Karpas-422 (cell line): ENCODE results near the gene OPN3. TPM values are rescaled to one million over a fixed set of nuclear protein-coding genes. Genes with fewer than 3 reads are reported as not detected.
A peak's percentile ranks its signal among the peaks of the same experiment; 100 is the strongest.

Experiments used
- DNase-seq: peaks from one replicate; pipeline ENCODE4 v3.0.0-alpha.2; 2015
- H2AFZ ChIP-seq: fragments of 200-600 bp; sonication (generic); 2 replicates; pipeline ENCODE4 v1.6.1; 2014; ENCODE audit warnings: antibody characterized with exemption, low read length, mixed read lengths
- H3K27ac ChIP-seq: fragments of 200-600 bp; sonication (generic); 2 replicates; pipeline ENCODE4 v1.5.1; 2014; ENCODE audit warnings: mild to moderate bottlenecking, low read length, moderate library complexity
- H3K27me3 ChIP-seq: fragments of 200-600 bp; sonication (generic); 2 replicates; pipeline ENCODE4 v1.6.1; 2014; ENCODE audit warnings: low read length, mixed read lengths
- H3K36me3 ChIP-seq: fragments of 200-600 bp; sonication (generic); 2 replicates; pipeline ENCODE4 v1.6.1; 2014; ENCODE audit warnings: low read length, mixed read lengths; ENCODE audit not compliant: insufficient read depth
- H3K4me1 ChIP-seq: fragments of 200-600 bp; sonication (generic); 2 replicates; pipeline ENCODE4 v1.6.1; 2014; ENCODE audit warnings: mild to moderate bottlenecking, low read length, mixed read lengths
- H3K4me2 ChIP-seq: fragments of 200-600 bp; sonication (generic); 2 replicates; pipeline ENCODE4 v1.6.1; 2014; ENCODE audit warnings: low read length, low read depth, mild to moderate bottlenecking; ENCODE audit not compliant: poor library complexity, severe bottlenecking
- H3K4me3 ChIP-seq: fragments of 200-600 bp; sonication (generic); 2 replicates; pipeline ENCODE4 v1.5.1; 2014; ENCODE audit warnings: mild to moderate bottlenecking, antibody characterized with exemption, low read length, mixed read lengths
- H3K79me2 ChIP-seq: fragments of 200-600 bp; sonication (generic); 2 replicates; pipeline ENCODE4 v1.6.1; 2014; ENCODE audit warnings: mild to moderate bottlenecking, low read length, mixed read lengths
- H3K9ac ChIP-seq: fragments of 200-600 bp; sonication (generic); 2 replicates; pipeline ENCODE4 v1.6.0; 2014; ENCODE audit warnings: low read length
- H3K9me2 ChIP-seq: fragments of 200-600 bp; sonication (generic), shearing (Covaris generic); replicated peaks from 2 replicates; pipeline ENCODE4 v1.6.0; 2014; ENCODE audit warnings: mild to moderate bottlenecking, low read length, moderate library complexity; ENCODE audit not compliant: insufficient read depth
- H3K9me3 ChIP-seq: fragments of 300-700, 200-600 bp; sonication (generic); 2 replicates; pipeline ENCODE4 v1.6.1; 2014; ENCODE audit warnings: low read length, mixed read lengths
- H4K20me1 ChIP-seq: fragments of 200-600 bp; sonication (generic); 2 replicates; pipeline ENCODE4 v1.6.1; 2014; ENCODE audit warnings: mild to moderate bottlenecking, antibody characterized with exemption, low read length, low read depth; ENCODE audit not compliant: insufficient read depth
- total RNA-seq: library from RNA; depleted of rRNA; stranded (reverse); fragments of >200 nt; shearing (Covaris generic); gene quantifications from 2 replicates; pipeline ENCODE4 v1.2.3, GENCODE V29; 2014; ENCODE audit warnings: low replicate concordance; rRNA removed

The OPN3 gene
- total RNA-seq, 1 experiment from 2014 or later: 3.6 TPM

DNA sequence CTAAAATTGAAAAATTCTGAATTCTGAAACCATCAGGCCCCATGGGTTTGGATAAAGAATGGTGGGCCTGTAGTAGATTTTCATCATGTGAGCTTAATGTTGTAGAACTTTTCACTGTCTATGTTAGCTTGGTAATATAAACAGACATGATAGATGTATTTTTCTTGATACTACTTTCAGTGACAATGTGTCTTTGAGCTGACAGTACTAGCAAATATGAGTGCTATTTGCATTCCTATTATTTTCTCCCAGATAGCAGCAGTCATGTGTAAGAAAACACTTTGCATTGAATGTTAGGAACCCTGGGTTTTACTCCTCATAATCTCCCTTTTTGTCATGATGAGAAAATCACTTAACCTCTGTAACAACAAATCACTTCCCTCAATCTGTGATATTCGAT is 89.9 kb downstream of the OPN3 start:
- H3K9ac ChIP-seq: 0 out of 2 replicates have a peak overlapping the region, but pooled peaks have one; percentile 16
- DNase-seq: no peak
- 0 out of 2 replicates have a peak overlapping the region, but pooled peaks have one; percentile 57 for H3K4me3 ChIP-seq
- H3K36me3 ChIP-seq: no peaks in the 10 kb centered on the region
- no peaks in the 10 kb centered on the region for H3K27me3 ChIP-seq
- no peaks in the 10 kb centered on the region for H3K79me2 ChIP-seq
- H3K9me3 ChIP-seq: no peaks in the 10 kb centered on the region
- peak overlapping the region; percentile 94 for H3K27ac ChIP-seq
- peak overlapping the region; percentile 57 for H2AFZ ChIP-seq
- peaks cover 56% of the 10 kb centered on the region for H3K4me1 ChIP-seq
- no peaks in the 10 kb centered on the region for H3K9me2 ChIP-seq
- no peaks in the 10 kb centered on the region for H4K20me1 ChIP-seq
- H3K4me2 ChIP-seq: peak overlapping the region; percentile 74

DNA sequence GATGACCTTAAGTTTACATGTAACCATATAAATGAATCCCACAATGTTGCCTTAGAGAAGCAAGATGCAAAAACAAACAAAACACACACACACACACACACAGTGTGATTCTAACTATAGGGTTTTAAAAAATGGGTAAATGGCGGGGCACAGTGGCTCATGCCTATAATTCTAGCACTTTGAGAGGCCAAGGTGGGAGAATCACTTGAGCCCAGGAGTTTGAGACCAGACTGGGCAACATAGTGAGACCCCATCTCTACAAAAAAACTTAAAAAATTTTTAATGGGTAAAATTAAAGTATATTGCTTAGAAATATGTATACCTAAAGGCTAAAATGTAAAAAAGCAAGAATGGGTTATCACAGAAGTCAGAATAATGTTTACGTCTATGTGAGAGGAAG is 92.2 kb downstream of the OPN3 start:
- H3K36me3 ChIP-seq: no peaks in the 10 kb centered on the region
- H3K27ac ChIP-seq: no peak overlapping the region
- H3K4me1 ChIP-seq: peaks cover 48% of the 10 kb centered on the region
- no peaks in the 10 kb centered on the region for H3K9me2 ChIP-seq
- H3K4me3 ChIP-seq: no peak overlapping the region
- no peaks in the 10 kb centered on the region for H3K27me3 ChIP-seq
- no peak overlapping the region for H3K9ac ChIP-seq
- no peaks in the 10 kb centered on the region for H4K20me1 ChIP-seq
- H3K4me2 ChIP-seq: no peak overlapping the region
- H3K9me3 ChIP-seq: no peaks in the 10 kb centered on the region
- H2AFZ ChIP-seq: no peak overlapping the region
- DNase-seq: no peak
- H3K79me2 ChIP-seq: no peaks in the 10 kb centered on the region

Other genes with a start within 250 kb of the OPN3 start
- gene FH, start 120.6 kb downstream of the OPN3 start, total RNA-seq: 40.3 and 58.3 TPM in 2 replicates
- 2.8 and 5.8 TPM in 2 replicates for gene KMO, start 108.0 kb downstream of the OPN3 start, total RNA-seq
- gene CHML, start within 50 bp of the OPN3 start, total RNA-seq: 3.2 and 41.1 TPM in 2 replicates
- gene WDR64, start 11.9 kb upstream of the OPN3 start, total RNA-seq: not detected in 2 replicates
- gene EXO1, start 207.8 kb upstream of the OPN3 start, total RNA-seq: 9.8 and 14.2 TPM in 2 replicates